ENCODE data around the gene CHCHD3.
"Not testable (repeated sequence)": the region's sequence is repeated elsewhere in the genome, so short reads cannot be mapped to it uniquely, and the experiment has no call there.

The CHCHD3 gene

DNA sequence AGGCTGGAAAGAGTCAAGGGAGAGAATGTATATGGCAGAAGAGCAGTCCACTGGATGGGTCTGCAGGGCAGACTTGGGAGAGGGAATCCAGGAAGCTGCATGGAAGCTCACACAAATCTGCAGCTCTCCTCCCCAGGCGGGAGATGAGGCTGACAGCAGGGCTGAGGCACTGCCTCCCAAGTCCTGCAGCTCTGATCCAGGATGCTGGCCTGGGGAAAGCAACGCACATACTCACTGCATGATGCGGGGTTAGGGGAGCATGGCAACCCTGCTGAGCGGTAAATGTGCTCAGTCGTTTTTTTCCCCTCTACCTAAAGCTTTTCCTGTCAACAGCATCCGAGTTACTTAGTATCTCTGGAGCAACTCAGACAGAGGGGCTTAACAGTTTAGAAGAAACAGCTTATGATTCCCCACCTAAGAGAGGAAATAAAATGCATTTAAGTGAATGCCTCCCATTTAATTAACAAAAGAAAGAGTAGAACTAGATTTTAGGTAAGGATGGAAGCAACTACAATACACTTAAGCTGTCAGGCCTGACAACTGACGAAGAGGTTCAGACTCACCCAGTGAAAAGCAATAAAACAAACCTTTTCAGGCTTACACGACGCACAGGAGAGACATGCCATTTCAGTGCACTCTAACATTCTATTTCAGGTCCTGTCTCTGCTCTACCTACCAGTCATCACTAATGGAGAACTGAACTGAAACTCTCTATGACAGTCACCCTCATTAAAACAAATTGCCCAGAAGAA, 37.0 kb downstream of the CHCHD3 start:
- DNase-seq (ENCODE audit: low read depth in 2 of 2), result no peak

DNA sequence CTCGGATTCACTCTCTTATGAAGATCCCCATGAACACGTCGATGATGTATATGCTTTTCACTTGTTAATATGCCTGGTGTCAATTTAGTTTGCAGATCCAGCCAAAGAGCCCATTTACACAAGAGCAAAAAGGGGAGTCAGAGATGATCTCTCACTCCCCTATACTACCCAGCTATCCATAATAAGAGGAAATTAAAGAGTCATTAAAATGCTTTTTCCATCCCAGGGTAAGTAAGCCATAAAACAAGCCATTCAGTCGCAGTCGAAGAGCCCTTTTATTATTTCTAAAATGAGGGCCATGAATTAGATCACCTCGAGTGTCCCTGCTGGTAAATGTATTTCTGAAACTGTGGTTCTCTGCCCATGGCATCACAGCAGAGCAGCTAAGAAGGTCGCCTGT, 41.2 kb downstream of the CHCHD3 start:
- no peak for DNase-seq (ENCODE audit: low read depth in 2 of 2)

DNA sequence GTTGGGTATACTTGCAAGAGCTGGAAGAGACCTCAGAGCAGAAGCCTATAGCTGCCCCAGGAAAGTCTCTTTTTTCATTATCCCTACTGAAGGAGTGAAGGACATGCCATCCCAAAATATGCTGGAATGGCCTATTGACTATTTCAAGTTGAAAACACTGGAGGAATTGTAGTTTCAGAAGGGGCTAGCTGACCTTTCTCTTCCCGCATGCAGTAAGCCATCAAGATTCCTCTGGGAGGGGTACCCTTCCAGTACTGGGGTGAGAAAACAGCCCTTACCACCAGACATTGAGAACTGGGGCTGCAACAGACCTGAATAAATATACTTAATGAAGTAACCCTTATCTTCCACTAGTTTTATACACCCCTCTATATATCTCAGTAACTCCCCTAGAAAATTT, 41.7 kb downstream of the CHCHD3 start:
- no peak for DNase-seq (ENCODE audit: low read depth in 2 of 2)

DNA sequence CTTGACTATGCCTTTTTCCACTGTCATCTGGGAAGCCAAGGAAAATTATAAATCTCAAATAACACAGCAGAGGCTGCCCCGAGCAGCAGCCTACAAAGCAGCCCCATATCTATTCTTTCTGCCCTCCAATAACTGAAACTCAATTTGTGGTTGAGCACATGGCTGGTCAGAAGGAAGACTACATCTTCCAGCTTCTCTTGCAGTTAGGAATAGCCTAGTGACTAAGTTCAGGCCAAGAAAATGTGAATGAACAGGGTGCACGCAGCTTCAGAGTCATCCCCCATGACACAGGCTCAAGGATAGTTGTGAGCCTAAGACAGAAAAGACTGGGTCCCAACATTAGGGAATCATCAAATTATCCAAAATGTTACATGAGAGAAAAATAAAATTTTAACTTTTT, 42.3 kb downstream of the CHCHD3 start:
- DNase-seq (ENCODE audit: low read depth in 2 of 2), result no peak

DNA sequence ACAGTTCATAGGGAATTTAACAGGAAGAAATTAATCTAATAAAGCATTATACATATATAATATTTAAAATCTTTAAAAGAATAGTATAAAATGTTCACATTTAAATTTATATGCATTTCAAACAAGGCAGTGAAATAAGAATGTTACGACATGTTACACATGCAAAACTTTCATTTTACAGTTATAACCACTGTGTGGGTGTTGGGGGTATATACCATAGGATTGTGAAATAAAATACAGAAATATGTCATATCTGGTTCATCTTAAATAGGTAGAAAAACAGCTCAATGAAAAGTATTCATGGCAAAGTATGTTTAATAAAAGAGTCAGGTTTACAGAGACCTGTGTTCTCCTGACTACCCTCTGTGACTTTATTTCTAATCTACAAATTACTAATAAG, 45.6 kb downstream of the CHCHD3 start:
- DNase-seq (ENCODE audit: low read depth in 2 of 2), result no peak

DNA sequence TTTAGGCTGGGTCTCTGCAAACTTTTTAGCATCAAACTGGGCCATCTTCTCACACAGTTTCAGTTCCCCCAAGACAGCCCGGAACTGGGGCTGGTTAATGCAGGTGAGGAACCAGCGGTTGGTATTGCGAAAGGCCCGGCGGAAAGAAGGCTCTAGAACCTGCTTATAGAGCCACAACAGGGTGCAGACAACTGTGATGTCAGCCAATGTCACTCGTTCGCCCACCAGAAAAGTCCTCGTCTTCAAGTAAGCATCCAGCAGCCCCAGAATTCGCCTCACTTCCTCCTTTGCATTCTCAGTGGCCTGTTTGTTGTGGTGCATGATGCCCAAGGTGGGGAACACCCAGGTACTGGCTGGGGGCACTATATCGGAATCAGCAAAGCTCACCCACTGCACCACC, 46.6 kb downstream of the CHCHD3 start:
- DNase-seq (ENCODE audit: low read depth in 2 of 2), result not testable (repeated sequence)

DNA sequence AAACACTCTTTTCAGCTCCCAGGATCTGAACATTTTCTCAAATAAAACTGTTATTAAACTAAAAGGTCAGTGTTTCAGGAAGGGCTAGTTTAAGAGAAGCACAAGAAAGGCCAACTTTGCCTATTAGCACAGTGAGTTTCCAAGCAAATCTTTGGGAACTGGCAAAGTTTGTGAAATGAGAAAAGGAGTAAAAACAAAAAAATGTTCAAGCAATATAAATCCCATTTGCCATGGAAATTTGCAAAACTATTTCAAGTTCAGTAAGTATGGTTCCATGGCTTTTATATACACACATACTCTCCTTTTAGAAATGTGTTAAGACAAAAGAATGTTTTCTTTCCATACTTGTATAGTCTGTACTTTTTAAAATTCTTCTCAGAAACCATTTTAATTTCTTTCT, 51.5 kb downstream of the CHCHD3 start:
- DNase-seq (ENCODE audit: low read depth in 2 of 2), result no peak

DNA sequence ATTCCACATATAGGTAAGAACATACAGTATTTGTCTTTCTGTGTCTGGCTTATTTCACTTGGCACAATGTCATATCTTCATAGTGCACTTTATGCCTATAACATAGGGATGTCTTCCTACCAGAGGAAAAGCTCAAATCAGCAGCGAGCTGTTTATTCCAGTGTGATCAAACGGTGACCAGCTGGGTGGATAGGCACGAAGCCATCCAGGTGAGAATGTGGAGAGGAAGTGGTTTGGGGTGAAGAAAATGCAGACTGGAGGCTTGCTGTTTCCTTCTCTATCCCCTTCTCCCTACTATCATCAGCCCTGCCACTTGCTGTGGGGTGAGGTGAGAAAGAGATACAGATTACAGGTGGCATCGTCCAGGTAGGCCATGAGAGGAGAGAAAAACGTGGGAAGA, 52.4 kb downstream of the CHCHD3 start:
- no peak for DNase-seq (ENCODE audit: low read depth in 2 of 2)

DNA sequence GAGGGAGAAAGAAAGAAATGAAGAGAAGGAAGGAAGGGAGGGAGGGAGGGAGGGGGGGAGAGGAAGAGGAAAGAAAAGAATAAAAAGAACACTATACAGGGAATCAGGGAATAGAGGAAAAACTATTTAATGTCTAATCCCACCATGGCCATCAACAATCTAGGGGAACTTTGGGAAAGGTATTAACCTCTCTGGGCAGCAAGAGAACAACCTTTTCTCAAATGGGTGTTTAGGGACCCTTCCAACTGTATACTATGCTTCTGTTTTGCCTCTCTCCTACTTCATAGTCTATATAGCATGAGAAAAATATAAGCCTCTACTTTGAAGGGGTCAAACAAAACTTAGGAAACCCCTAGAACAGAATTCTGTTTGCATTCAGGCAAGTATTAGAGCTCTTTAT, 54.5 kb downstream of the CHCHD3 start:
- no peak for DNase-seq (ENCODE audit: low read depth in 2 of 2)

DNA sequence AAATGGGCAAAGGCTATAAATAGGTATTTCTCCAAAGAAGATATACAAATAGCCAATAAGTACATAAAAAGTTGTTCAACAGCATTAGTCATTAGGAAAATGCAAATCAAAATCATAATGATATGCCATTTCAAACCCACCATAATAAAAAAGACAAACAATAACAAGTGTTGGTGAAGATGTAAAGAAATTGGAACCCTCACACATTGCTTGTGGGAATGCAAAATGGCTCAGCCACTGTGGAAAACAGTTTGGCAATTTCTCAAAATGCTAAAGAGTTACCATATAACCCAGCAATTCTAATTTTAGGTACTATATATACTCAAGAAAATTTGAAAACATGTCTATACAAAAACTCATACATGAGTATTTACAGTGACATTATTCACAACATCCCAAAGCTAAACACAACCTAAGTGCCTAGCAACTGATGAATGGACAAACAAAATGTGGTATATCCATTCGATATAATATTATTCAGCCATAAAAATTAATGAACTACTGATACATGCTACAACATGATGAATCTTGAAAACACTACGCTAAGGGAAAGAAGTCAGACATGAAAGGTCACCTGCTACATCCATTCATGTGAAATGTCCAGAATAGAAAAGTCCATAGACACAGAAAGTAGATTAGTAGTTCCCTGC, 55.6 kb downstream of the CHCHD3 start:
- no peak for DNase-seq (ENCODE audit: low read depth in 2 of 2)

DNA sequence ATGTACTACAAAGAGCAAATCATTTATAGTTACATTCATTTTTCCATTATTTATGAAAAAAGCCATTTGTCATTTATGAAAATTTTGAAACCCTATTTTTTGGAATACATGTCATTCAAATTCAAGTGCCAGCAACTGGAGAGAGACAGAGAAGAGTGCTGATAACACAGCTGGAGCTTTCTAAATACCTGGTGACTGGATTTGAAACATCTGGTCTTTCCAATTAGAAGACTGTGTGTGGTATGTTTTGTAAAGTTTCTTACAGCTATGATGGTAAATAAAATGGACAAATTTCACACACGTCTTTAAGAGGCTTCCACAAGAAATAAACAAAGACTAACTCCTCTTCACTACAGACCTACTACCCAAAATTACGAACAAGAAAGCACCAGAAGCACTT, 56.8 kb downstream of the CHCHD3 start:
- no peak for DNase-seq (ENCODE audit: low read depth in 2 of 2)

DNA sequence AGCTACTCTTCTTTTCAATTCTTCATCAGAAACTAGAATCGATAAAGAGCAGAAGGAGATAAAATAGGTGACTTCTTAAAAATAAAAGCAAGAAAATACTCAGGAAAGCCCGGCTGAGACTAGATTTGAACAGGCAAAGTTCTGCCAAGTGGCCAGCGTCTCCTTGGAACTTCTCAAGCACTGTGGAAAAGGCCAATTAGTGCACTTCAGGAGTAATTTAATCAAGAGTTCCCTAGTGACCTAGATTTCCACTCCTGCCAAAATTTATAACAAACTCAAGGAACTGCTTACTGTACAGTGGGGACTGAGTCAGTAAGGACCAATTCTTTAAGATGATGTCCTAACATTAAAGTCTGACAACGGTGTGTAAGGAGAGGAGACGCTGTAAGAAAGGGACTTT, 57.3 kb downstream of the CHCHD3 start:
- no peak for DNase-seq (ENCODE audit: low read depth in 2 of 2)

DNA sequence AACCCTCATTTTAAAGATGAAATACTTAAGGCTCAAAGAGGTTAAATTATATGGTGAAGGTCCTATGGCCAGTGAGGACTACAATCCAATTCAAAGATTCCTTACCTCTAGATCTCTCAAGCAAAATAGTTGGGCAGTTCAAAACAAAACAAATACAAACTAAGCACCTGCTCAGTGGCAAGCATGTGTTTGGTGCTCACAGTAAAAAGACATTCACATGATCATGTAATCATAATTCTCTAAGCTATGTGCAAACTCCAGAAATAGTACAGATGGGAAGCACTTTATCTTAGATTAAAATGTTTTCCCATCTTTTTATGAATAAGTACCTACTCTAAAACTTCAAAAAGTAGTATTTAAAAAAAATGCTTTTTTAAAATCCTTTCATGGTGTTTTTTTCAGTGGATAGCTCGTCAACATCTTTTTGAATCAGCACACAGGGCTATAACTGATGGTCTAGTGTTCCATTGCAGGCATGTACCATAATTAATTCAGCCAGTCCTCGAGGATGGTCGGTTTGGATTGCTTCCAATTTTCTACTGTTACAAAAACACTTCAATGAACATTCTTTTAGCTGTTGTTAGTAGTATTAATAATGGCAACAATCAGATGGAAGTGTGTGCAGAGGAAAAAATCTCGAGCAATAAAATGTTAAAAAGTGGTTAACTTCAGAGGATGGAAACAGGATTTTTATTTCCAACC, 58.4 kb downstream of the CHCHD3 start:
- DNase-seq (ENCODE audit: low read depth in 2 of 2), result no peak

DNA sequence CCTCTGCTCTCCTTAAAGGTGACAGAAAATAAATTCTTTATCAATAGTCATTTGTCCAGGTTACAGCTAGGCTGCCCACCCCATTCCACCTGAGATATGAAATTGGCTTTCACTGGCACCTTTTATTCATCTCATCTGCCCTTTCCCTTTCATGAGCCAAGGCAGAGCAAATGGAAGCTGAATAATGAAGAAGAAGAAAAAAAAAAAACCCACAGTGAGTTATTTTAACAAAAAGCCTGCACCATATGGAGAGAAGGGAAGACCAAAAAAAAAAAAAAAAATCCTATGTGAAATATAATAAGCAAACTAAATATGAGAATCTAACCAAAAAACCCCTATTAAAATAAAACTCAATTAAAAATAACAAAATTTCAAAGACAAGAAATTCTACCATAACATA, 59.2 kb downstream of the CHCHD3 start:
- no peak for DNase-seq (ENCODE audit: low read depth in 2 of 2)

DNA sequence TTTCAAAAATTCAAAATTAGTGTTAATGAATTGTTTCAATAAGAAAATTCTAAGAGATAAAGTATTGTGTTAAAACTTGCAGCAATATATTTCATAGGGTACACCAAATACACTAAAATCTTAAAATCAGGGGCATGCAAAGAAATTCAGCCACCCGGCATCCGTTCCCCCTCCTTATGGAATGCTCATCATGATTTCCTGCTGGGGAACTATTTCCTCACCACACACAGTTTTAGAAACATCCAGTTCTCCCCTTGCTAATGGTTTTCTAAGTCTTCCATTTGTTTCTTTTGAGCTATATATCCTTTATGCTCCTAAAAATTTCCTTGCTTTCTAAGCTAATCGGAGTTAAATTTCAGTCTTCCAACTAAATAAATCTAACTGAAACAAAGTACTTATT, 60.7 kb downstream of the CHCHD3 start:
- no peak for DNase-seq (ENCODE audit: low read depth in 2 of 2)

DNA sequence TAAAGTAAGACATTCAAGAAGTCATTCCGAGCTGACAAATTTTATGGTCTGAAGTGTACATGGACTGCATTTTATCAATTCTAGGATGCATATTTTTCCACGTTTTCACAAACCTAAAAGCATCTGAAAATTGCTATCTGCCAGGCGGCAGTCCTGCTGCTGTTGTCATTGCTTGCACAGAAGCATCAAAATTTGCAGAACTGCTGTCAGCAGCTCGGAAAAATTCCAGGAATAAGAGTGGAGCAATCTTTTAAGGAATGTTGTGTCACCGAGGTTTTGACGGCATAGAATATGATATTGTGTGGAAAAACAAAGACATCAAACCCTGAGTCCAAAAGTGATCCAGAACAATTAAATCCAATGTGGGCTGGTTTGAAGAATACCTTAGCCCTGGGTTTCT, 61.4 kb downstream of the CHCHD3 start:
- no peak for DNase-seq (ENCODE audit: low read depth in 2 of 2)

DNA sequence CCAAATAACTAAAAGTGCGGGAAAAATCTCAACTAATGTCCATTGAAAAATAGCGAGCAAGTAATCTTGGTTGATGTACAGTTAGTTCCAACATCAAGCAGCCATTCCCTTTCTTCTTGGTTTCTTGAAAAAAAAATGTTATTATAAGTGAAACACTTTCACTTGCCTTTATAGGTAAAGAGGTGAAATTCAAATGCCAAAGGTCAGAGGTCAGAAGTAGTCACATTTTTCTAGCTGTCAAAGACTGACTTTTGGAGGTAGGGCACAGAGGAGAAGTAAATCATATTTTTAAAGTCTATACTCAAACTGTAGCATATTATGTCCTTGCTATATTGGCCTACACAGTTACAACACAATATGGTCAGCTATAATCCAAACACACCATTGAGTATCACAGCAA, 62.3 kb downstream of the CHCHD3 start:
- no peak for DNase-seq (ENCODE audit: low read depth in 2 of 2)

DNA sequence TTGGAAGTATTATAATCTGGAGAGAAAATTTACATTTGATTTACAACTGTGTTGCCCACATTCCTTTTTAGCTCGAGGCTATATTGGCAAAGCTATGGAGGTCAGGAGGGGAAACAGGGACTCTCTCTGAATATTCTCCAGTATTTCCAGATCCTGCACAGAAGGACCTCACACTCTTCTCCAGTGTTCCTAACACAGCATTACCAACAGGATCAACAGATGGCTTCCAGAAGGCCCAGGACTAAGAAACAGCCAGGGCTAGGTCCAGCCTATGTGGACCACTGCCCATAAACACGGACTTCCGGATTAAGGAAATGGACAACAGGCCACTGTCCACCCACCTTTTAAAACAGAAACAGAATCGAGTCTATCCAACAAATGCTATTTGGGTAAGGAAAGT, 65.3 kb downstream of the CHCHD3 start:
- DNase-seq (ENCODE audit: low read depth in 2 of 2), result no peak

DNA sequence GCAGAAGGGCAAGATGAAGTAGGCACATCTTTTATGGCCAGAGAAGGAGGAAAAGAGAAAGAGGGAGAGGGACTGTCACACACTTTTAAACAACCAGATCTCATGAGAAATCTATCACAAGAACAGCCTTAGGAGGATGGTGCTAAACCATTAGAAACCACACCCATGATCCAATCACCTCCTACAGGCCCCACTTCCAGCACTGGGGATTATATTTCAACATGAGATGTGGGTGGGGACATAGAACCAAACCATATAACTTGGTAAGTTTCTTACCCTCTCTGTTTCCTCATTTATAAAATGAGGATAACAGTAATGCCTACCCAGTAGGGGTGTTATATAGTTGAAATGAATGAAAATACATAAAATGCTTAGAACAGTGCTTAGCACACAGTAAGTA, 66.0 kb downstream of the CHCHD3 start:
- DNase-seq (ENCODE audit: low read depth in 2 of 2), result no peak

DNA sequence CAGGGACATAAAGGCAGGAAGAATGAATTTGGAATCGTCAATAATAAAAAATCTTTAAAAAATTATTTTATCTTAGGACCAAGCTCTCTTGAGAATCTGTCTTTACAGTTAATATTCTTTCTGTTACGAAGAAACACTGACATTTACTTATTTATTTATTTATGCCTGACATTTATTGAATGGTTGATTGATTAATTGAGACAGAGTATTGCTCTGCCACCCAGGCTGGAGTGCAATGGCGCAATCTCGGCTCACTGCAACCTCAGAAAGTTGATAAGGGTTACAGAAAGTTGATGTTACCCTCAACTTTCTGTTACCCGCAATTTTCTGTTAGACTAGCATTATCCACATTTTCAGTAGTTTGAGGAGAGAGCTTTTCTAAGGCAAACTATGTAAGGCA, 70.1 kb downstream of the CHCHD3 start:
- no peak for DNase-seq (ENCODE audit: low read depth in 2 of 2)

DNA sequence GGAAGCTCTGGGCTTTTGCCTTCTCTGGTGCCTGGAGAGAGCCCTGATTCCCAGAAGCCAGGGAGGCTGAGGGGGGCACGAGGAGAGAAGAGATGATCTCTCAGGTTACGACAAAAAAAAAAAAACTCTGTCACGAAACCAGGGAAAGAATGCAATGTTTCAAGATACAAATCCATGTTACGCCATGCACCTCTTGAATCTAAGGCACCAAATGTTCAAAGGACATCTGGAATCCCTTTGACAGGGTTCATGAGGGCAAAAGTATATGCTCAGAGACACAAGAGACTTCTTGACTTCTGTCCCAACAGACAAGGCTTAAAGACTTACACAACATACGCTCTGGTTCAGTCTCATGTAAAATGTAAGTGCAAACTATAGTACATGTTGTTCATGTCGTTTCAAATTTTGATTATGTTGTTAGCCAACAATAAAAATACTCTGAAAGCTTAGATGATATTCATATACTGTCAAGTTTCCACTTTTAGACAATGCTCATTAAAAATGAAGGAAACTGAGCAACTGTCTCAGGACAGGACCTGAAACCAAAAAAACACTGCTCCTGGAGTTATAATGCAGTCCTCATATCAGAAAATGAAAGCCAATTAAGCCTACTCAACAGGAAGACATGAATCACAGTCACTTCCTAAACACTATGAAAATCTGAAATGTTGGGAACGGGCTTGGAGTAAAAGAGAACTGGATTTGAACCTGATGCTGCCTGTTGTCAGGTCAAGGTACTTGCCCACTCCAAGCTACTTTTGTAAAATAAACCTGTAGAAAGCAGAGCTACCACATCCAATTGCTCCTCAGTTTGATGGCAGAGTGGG, 72.3 kb downstream of the CHCHD3 start:
- DNase-seq (ENCODE audit: low read depth in 2 of 2), result no peak

DNA sequence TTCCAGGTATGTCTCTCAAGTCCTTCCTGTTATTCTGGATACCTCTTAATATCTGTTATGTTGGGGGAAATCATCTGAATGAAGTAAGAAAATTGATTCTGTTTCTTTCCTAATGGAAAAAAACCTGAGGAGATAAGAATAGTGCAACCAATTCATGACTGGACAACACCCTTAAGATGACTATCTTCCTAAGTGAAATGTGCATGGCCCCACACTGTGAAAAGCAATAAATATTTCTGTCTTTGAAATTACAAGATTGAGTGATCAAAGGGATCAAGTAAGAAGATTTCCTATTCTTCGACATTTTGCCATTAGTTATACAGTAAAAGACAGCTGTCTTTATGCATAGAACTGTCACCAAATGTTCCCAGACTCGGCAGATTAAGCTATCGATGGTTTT, 73.9 kb downstream of the CHCHD3 start:
- DNase-seq (ENCODE audit: low read depth in 2 of 2), result no peak

Measured in stimulated activated CD4-positive, alpha-beta T cell treated with anti-CD3 and anti-CD28 coated beads, Interleukin-12 subunit alpha, Interleukin-12 subunit beta, amount 100 ng/mL, for 24 hours (primary cell).